Gastroesophageal sphincter (tissue), 3 donors: ENCODE data around the gene PPP3R2.

ENCODE experiments used
- CTCF ChIP-seq, 4 experiments: fragments of 200-600 bp in 2 of 4; fragments of 450-650 bp in 2 of 4; sonication (generic) in 1 of 4; IDR thresholded peaks; one replicate each; pipeline ENCODE4 v1.5.1; 2017 to 2019; ENCODE audit warnings: antibody characterized with exemption in 4 of 4, mild to moderate bottlenecking in 2 of 4, moderate library complexity in 2 of 4
- EP300 ChIP-seq: sonication (generic); formaldehyde crosslinking; IDR thresholded peaks from one replicate; pipeline ENCODE4 v1.6.1; 2017; ENCODE audit warnings: antibody characterized with exemption, mild to moderate bottlenecking
- POLR2A ChIP-seq, 2 donors: fragments of 450-650 bp; IDR thresholded peaks; one replicate each; pipeline ENCODE4 v1.6.1; 2017; ENCODE audit warnings: antibody characterized with exemption in 2 of 2, mild to moderate bottlenecking in 2 of 2, moderate library complexity in 1 of 2
- POLR2AphosphoS5 ChIP-seq: sonication (generic); formaldehyde crosslinking; IDR thresholded peaks from one replicate; pipeline ENCODE4 v1.6.1; 2017; ENCODE audit warnings: antibody characterized with exemption

- no peak for TF ChIP-seq CTCF (IDR thresholded peaks at IDR 0.05)
- TF ChIP-seq POLR2A (IDR thresholded peaks at IDR 0.05), result no peak
- no peak for TF ChIP-seq EP300
- TF ChIP-seq POLR2AphosphoS5, result no peak
Observed at GRCh38 chr9:101594796-101595195, at the start of gene PPP3R2.
